Measurements from ENCODE around the gene IGF2BP2. TPM values are rescaled to one million over a fixed set of nuclear protein-coding genes. Genes with fewer than 3 reads are reported as not detected.

Gene IGF2BP2
- total RNA-seq, 4 donors from 2014 or later = 3.0 to 13.8 (median 6.8) TPM

DNA sequence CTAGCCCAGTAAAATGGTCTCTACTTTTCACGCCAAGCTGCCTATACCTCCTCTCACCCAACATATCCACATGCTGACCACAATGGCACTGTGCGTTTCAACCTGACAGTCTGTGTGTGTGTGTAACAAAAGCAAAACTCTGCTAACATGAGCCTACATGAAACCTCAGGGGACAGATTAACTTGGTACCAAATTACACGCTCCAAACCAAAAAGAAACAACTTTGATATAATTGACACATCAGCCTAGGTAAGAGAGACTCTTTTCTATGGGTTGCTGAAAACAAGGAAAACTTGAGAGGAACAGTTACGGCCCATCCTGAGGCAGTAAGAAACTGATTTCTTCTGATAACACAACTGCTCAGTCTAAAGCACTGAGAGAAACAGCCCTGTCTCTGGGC lies 31.5 kb downstream of the IGF2BP2 start:
- 79 to 93% methylated on average over 3 of the region's 4 CpGs for WGBS, 2 donors
- Histone ChIP-seq H3K27me3 (peaks cover 0 to 6% (median 0%) of the 10 kb centered on the region in 4 donors), H3K36me3 (no peaks in the 10 kb centered on the region), H3K4me1 (peaks cover 0 to 20% (median 0%) of the 10 kb centered on the region in 3 donors), H3K4me3 (no peak overlapping the region), H3K9me3 (no peaks in the 10 kb centered on the region), H3K27ac (no peak overlapping the region)
- DNase-seq = no peak
- intact Hi-C loops (cut with DNase I) = no loop called here
- TF ChIP-seq, protein P1, sequence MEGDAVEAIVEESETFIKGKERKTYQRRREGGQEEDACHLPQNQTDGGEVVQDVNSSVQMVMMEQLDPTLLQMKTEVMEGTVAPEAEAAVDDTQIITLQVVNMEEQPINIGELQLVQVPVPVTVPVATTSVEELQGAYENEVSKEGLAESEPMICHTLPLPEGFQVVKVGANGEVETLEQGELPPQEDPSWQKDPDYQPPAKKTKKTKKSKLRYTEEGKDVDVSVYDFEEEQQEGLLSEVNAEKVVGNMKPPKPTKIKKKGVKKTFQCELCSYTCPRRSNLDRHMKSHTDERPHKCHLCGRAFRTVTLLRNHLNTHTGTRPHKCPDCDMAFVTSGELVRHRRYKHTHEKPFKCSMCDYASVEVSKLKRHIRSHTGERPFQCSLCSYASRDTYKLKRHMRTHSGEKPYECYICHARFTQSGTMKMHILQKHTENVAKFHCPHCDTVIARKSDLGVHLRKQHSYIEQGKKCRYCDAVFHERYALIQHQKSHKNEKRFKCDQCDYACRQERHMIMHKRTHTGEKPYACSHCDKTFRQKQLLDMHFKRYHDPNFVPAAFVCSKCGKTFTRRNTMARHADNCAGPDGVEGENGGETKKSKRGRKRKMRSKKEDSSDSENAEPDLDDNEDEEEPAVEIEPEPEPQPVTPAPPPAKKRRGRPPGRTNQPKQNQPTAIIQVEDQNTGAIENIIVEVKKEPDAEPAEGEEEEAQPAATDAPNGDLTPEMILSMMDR (IDR thresholded peaks at IDR 0.05) = no peak
- TF ChIP-seq POLR2A (IDR thresholded peaks at IDR 0.05) = no peak

DNA sequence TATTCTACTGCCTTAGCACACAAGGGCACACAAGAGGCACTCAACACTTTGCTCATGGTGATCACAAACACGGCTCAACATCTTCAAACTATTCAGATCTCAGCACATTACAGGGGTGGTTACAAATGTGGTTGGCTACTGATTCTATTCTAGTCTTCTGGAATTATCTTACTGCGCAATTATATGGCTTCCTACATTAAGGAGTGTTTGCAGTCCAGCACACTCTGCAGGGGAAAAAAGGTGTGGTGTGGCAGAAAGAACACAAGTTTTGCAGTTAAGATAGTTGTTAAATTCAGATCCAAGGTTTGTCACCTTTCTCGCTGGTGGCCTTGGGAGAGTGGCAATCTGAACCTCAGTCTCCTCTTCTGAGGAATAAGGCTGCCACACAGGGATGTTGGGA lies 31.9 kb downstream of the IGF2BP2 start:
- WGBS, 2 donors = 95 to 97% methylated on average over 3 of the region's 3 CpGs
- intact Hi-C loops (cut with DNase I) = no loop called here
- no peak for DNase-seq
- Histone ChIP-seq H3K4me3 (no peak overlapping the region), H3K4me1 (peaks cover 0 to 20% (median 0%) of the 10 kb centered on the region in 3 donors), H3K27me3 (peaks cover 0 to 6% (median 0%) of the 10 kb centered on the region in 4 donors), H3K36me3 (no peaks in the 10 kb centered on the region), H3K9me3 (no peaks in the 10 kb centered on the region), H3K27ac (no peak overlapping the region)
- no peak for TF ChIP-seq POLR2A (IDR thresholded peaks at IDR 0.05)
- TF ChIP-seq, protein P1 (IDR thresholded peaks at IDR 0.05) = no peak

DNA sequence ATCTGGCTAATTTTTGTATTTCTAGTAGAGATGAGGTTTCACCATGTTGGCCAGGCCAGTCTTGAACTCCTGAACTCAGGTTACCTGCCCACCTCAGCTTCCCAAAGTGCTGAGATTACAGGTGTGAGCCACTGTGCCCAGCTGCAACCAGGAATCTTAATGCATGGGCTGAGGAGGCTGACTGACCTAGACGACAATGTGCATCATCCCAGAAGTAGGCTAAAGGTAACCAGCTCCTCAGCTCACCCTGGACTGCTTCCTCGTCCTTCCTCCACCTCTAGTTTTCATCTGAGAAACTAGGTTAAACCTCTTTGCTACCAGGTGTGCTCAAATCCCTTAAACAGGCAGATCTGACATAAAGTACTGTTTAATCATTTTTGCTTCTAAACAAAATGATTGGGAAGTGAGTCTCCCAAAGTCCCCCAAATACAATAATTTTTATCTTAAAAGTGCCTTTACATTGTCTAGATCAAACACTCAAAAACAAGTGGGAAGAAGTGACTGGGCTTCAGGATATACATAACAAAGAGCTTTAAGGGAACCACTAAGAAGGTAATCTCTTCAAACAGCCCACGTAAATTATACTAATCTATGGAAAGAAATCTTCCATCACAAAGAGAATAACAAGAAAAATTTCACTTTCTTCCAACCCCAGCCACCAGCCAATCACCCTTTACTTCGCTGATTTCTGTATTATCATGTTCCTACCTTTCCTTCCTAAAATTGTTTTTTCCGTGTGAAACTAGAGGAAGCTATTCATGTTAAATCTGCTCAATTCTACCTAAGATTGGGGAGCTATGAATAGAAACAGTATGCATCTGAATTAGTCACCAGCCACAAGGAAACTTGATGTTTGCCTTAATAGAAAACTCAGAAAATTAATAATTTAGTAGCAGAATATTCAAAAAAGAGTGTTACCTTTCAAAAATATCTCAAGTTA lies 34.7 kb downstream of the IGF2BP2 start:
- DNase-seq = no peak
- peaks cover 0 to 6% (median 0%) of the 10 kb centered on the region in 4 donors for H3K27me3 ChIP-seq
- TF ChIP-seq, protein P1 (IDR thresholded peaks at IDR 0.05) = no peak
- no peak for TF ChIP-seq POLR2A (IDR thresholded peaks at IDR 0.05)
- no peak overlapping the region for H3K27ac ChIP-seq
- H3K9me3 ChIP-seq = no peaks in the 10 kb centered on the region
- WGBS, 2 donors = 60 to 64% methylated on average over 5 of the region's 5 CpGs
- no peak overlapping the region for H3K4me3 ChIP-seq
- intact Hi-C loops (cut with DNase I) = no loop called here
- peaks cover 0 to 4% (median 0%) of the 10 kb centered on the region in 3 donors for H3K4me1 ChIP-seq
- no peaks in the 10 kb centered on the region for H3K36me3 ChIP-seq

DNA sequence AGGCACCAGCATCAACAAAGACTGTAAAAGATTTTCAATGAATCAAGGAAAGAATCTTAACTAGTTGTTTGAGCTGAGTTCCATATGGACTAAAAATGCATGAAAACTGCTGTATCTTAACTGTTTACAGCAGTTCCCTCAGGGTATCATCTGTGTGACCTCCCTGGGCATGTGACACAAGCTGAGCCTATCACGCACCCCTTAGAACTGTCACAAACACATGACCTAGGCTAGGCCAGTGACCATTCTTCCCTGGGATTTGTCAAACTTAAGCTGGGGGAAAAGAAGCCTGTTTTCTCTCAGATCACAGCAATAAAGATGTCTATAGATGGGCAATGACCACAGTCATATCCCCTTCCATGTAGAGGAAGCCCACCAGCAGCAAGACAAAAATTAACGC lies 35.7 kb downstream of the IGF2BP2 start:
- H3K27me3 ChIP-seq = peaks cover 0 to 6% (median 0%) of the 10 kb centered on the region in 4 donors
- WGBS, 2 donors = 100% methylated on average over 2 of the region's 2 CpGs
- H3K27ac ChIP-seq = no peak overlapping the region
- intact Hi-C loops (cut with DNase I) = no loop called here
- H3K4me1 ChIP-seq = no peaks in the 10 kb centered on the region
- H3K4me3 ChIP-seq = no peak overlapping the region
- no peaks in the 10 kb centered on the region for H3K36me3 ChIP-seq
- DNase-seq = no peak
- H3K9me3 ChIP-seq = no peaks in the 10 kb centered on the region
- TF ChIP-seq POLR2A (IDR thresholded peaks at IDR 0.05) = no peak
- TF ChIP-seq, protein P1 (IDR thresholded peaks at IDR 0.05) = no peak

DNA sequence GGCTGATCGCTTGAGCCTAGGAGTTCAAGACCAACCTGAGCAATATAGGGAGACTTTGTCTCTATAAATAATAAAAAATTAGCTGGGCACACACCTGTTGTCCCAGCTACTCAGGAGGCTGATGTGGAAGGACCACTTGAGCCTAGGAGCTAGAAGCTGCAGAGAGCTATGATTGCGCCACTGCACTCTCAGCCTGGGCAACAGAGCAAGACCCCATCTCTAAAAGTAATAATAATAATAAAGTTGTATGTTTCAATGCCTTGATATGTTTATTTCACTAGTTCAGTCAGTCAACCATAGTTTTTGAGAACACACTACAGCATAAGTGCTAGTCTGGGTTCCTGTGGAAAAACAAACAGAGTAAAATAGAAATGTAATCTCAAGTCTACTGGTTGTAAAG lies 36.5 kb downstream of the IGF2BP2 start:
- 86 to 100% methylated on average over 1 to 2 of the region's 2 CpGs for WGBS, 2 donors
- TF ChIP-seq, protein P1 (IDR thresholded peaks at IDR 0.05) = no peak
- no peak for TF ChIP-seq POLR2A (IDR thresholded peaks at IDR 0.05)
- peaks cover 0 to 6% (median 0%) of the 10 kb centered on the region in 4 donors for H3K27me3 ChIP-seq
- H3K36me3 ChIP-seq = no peaks in the 10 kb centered on the region
- H3K4me1 ChIP-seq = no peaks in the 10 kb centered on the region
- H3K9me3 ChIP-seq = no peaks in the 10 kb centered on the region
- no peak overlapping the region for H3K4me3 ChIP-seq
- DNase-seq = no peak
- no peak overlapping the region for H3K27ac ChIP-seq
- intact Hi-C loops (cut with DNase I) = no loop called here

Measured in esophagus squamous epithelium (tissue), 5 donors.